Neural progenitor cell (in vitro differentiated cells): ENCODE results near the gene MIF. TPM values are rescaled to one million over a fixed set of nuclear protein-coding genes. Genes with fewer than 3 reads are reported as not detected.
A peak's percentile ranks its signal among the peaks of the same experiment; 100 is the strongest.

ENCODE experiments used
- DNase-seq: peaks from one replicate; pipeline ENCODE4 v3.0.0-alpha.2; 2016; ENCODE audit warnings: low spot score
- H2AFZ ChIP-seq: fragments of 200-600 bp; sonication (generic); replicated peaks from 2 replicates; pipeline ENCODE4 v1.6.1; 2016; ENCODE audit warnings: antibody characterized with exemption
- H3F3A ChIP-seq: fragments of 200-600 bp; sonication (generic); 2 replicates; pipeline ENCODE4 v1.6.1; 2016; ENCODE audit warnings: antibody characterized with exemption, low read depth
- H3K27ac ChIP-seq: fragments of 200-600 bp; sonication (generic); 2 replicates; pipeline ENCODE4 v1.5.1; 2016; ENCODE audit warnings: mild to moderate bottlenecking
- H3K27me3 ChIP-seq: fragments of 200-600 bp; sonication (generic); 2 replicates; pipeline ENCODE4 v1.6.1; 2016; ENCODE audit warnings: mild to moderate bottlenecking, moderate library complexity
- H3K36me3 ChIP-seq: fragments of 200-600 bp; sonication (generic); 2 replicates; pipeline ENCODE4 v1.5.1; 2016
- H3K4me1 ChIP-seq: fragments of 200-600 bp; sonication (generic); 2 replicates; pipeline ENCODE4 v1.6.1; 2016; ENCODE audit warnings: mixed run types
- H3K4me2 ChIP-seq: fragments of 200-600 bp; sonication (generic); 2 replicates; pipeline ENCODE4 v1.6.1; 2016
- H3K4me3 ChIP-seq: fragments of 200-600 bp; sonication (generic); 2 replicates; pipeline ENCODE4 v1.5.1; 2016
- H3K79me2 ChIP-seq: fragments of 200-600 bp; sonication (generic); 2 replicates; pipeline ENCODE4 v1.6.1; 2016; ENCODE audit warnings: low read depth
- H3K9ac ChIP-seq: fragments of 200-600 bp; sonication (generic); 2 replicates; pipeline ENCODE4 v1.6.1; 2016
- H3K9me3 ChIP-seq: fragments of 200-600 bp; sonication (generic); 2 replicates; pipeline ENCODE4 v1.5.1; 2016; ENCODE audit warnings: low read depth
- H4K20me1 ChIP-seq: fragments of 200-600 bp; sonication (generic); 2 replicates; pipeline ENCODE4 v1.6.1; 2016; ENCODE audit warnings: low read depth
- H3K27ac Mint-ChIP-seq: 3 replicates; pipeline ENCODE4 v1.8.0; 2021; ENCODE audit warnings: mixed read lengths
- H3K27me3 Mint-ChIP-seq: 2 replicates; pipeline ENCODE4 v1.8.0; 2022; ENCODE audit warnings: low read depth, mild to moderate bottlenecking, inconsistent platforms, moderate library complexity, mixed read lengths; ENCODE audit not compliant: insufficient read depth
- H3K36me3 Mint-ChIP-seq: 3 replicates; pipeline ENCODE4 v1.8.0; 2021; ENCODE audit warnings: mixed read lengths
- H3K4me1 Mint-ChIP-seq: 3 replicates; pipeline ENCODE4 v1.8.0; 2021; ENCODE audit warnings: mixed read lengths
- H3K4me3 Mint-ChIP-seq: 3 replicates; pipeline ENCODE4 v1.8.0; 2021; ENCODE audit warnings: mild to moderate bottlenecking, moderate library complexity, mixed read lengths
- H3K9me3 Mint-ChIP-seq: 3 replicates; pipeline ENCODE4 v1.8.0; 2020; ENCODE audit warnings: mixed read lengths
- CTCF ChIP-seq: fragments of 200-600 bp; sonication (generic); IDR thresholded peaks from 2 replicates; pipeline ENCODE4 v1.5.1; 2017; ENCODE audit warnings: antibody characterized with exemption, mild to moderate bottlenecking
- EZH2 ChIP-seq: fragments of 200-600 bp; sonication (generic); IDR thresholded peaks from 2 replicates; pipeline ENCODE4 v1.6.1; 2017; ENCODE audit warnings: antibody characterized with exemption, mild to moderate bottlenecking, moderate library complexity
- EZH2phosphoT487 ChIP-seq: fragments of 200-600 bp; sonication (generic); IDR thresholded peaks from 2 replicates; pipeline ENCODE4 v1.6.1; 2017; ENCODE audit warnings: antibody characterized with exemption
- total RNA-seq: library from RNA; depleted of rRNA; stranded (reverse); fragments of >200 nt; gene quantifications from 2 replicates; pipeline ENCODE4 v1.2.3, GENCODE V29; 2015; ENCODE audit warnings: low replicate concordance

The MIF gene
- total RNA-seq, 1 donor from 2014 or later, result 132 TPM

GRCh38 chr22:23912293-23912903 lies 18.2 kb downstream of the MIF start:
- Histone ChIP-seq H3K27ac (no peak overlapping the region), H3F3A (peaks cover 33% of the 10 kb centered on the region), H3K27me3 (no peaks in the 10 kb centered on the region), H3K4me3 (no peak overlapping the region), H3K79me2 (no peaks in the 10 kb centered on the region), H3K9me3 (no peaks in the 10 kb centered on the region), H2AFZ (no peak overlapping the region), H3K4me1 (peaks cover 4% of the 10 kb centered on the region), H3K9ac (no peak overlapping the region), H3K4me2 (no peak overlapping the region), H4K20me1 (no peaks in the 10 kb centered on the region), H3K36me3 (no peaks in the 10 kb centered on the region)
- H3K4me3 Mint-ChIP-seq, result peak overlapping the region; percentile 7
- H3K27me3 Mint-ChIP-seq, result peaks cover 3% of the 10 kb centered on the region
- H3K36me3 Mint-ChIP-seq, result no peaks in the 10 kb centered on the region
- no peaks in the 10 kb centered on the region for H3K9me3 Mint-ChIP-seq
- H3K4me1 Mint-ChIP-seq, result peaks cover 21% of the 10 kb centered on the region
- no peak for DNase-seq
- TF ChIP-seq CTCF (no peak), EZH2phosphoT487 (no peak), EZH2 (no peak)
- H3K27ac Mint-ChIP-seq, result peak overlapping the region; percentile 51

- Histone ChIP-seq H3K27ac (peak overlapping the region; percentile 70), H4K20me1 (no peaks in the 10 kb centered on the region), H3K4me3 (peak overlapping the region; percentile 45), H3K9ac (peak overlapping the region; percentile 30), H2AFZ (no peak overlapping the region), H3K9me3 (no peaks in the 10 kb centered on the region), H3K4me2 (peak overlapping the region; percentile 77), H3K36me3 (no peaks in the 10 kb centered on the region), H3K79me2 (no peaks in the 10 kb centered on the region), H3K27me3 (no peaks in the 10 kb centered on the region), H3K4me1 (peaks cover 4% of the 10 kb centered on the region), H3F3A (peaks cover 33% of the 10 kb centered on the region)
- TF ChIP-seq CTCF (no peak), EZH2 (no peak)
- Mint-ChIP-seq H3K4me3 (peak overlapping the region; percentile 87), H3K4me1 (peaks cover 21% of the 10 kb centered on the region), H3K9me3 (no peaks in the 10 kb centered on the region), H3K27ac (peak overlapping the region; percentile 96), H3K27me3 (peaks cover 3% of the 10 kb centered on the region), H3K36me3 (peaks cover under 1% of the 10 kb centered on the region)
- no peak for DNase-seq
Measured at GRCh38 chr22:23913306-23913660, 19.1 kb downstream of the MIF start.

- Histone ChIP-seq H4K20me1 (no peaks in the 10 kb centered on the region), H3K79me2 (no peaks in the 10 kb centered on the region), H2AFZ (no peak overlapping the region), H3K9ac (peak overlapping the region; percentile 30), H3K4me1 (peaks cover 4% of the 10 kb centered on the region), H3F3A (peaks cover 33% of the 10 kb centered on the region), H3K27me3 (no peaks in the 10 kb centered on the region), H3K4me3 (peak overlapping the region; percentile 45), H3K4me2 (peak overlapping the region; percentile 77), H3K27ac (peak overlapping the region; percentile 70), H3K36me3 (no peaks in the 10 kb centered on the region), H3K9me3 (no peaks in the 10 kb centered on the region)
- Mint-ChIP-seq H3K9me3 (no peaks in the 10 kb centered on the region), H3K27ac (peak overlapping the region; percentile 96), H3K27me3 (peaks cover 3% of the 10 kb centered on the region), H3K4me3 (peak overlapping the region; percentile 87), H3K4me1 (peaks cover 20% of the 10 kb centered on the region), H3K36me3 (peaks cover 3% of the 10 kb centered on the region)
- TF ChIP-seq EZH2phosphoT487, result no peak
- no peak for TF ChIP-seq CTCF
- TF ChIP-seq EZH2, result no peak
- DNase-seq, result peak; percentile 100
Measured at GRCh38 chr22:23913661-23914353, 19.6 kb downstream of the MIF start.
